Measurements from ENCODE around the gene HIF3A.
A peak's percentile ranks its signal among the peaks of the same experiment; 100 is the strongest.

HIF3A gene

DNA sequence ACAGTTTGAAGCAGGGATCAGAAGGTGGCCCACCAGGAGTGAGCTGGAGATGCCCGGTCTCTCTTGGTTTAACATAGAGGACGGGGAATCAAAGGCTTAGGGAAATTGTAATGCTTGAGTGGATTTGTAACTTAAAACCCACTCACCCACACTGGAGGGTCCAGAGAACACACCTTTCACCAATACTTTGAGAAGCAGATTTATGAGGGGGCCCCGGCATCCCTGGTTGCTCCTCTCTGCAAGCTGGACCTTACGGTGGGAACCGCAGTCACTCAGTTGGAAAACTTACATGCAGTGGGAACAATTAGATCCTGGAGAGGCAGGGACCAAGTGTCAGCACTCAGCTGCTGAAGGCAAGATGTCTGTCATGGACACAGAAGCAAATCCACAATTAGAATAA lies 70.6 kb downstream of the HIF3A start:
- H3K4me3 ChIP-seq (ENCODE audit: low read depth, low read length) = no peak overlapping the region
- TF ChIP-seq, protein P1, sequence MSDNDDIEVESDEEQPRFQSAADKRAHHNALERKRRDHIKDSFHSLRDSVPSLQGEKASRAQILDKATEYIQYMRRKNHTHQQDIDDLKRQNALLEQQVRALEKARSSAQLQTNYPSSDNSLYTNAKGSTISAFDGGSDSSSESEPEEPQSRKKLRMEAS (IDR thresholded peaks at IDR 0.05; ENCODE audit: low read depth, low read length) = no peak
- TF ChIP-seq MYC (IDR thresholded peaks at IDR 0.05; ENCODE audit: low read depth, low read length) = no peak
- TF ChIP-seq, protein P2, sequence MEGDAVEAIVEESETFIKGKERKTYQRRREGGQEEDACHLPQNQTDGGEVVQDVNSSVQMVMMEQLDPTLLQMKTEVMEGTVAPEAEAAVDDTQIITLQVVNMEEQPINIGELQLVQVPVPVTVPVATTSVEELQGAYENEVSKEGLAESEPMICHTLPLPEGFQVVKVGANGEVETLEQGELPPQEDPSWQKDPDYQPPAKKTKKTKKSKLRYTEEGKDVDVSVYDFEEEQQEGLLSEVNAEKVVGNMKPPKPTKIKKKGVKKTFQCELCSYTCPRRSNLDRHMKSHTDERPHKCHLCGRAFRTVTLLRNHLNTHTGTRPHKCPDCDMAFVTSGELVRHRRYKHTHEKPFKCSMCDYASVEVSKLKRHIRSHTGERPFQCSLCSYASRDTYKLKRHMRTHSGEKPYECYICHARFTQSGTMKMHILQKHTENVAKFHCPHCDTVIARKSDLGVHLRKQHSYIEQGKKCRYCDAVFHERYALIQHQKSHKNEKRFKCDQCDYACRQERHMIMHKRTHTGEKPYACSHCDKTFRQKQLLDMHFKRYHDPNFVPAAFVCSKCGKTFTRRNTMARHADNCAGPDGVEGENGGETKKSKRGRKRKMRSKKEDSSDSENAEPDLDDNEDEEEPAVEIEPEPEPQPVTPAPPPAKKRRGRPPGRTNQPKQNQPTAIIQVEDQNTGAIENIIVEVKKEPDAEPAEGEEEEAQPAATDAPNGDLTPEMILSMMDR (IDR thresholded peaks at IDR 0.05; ENCODE audit: low read depth, low read length) = no peak
- no peak for DNase-seq (ENCODE audit: low read depth)

DNA sequence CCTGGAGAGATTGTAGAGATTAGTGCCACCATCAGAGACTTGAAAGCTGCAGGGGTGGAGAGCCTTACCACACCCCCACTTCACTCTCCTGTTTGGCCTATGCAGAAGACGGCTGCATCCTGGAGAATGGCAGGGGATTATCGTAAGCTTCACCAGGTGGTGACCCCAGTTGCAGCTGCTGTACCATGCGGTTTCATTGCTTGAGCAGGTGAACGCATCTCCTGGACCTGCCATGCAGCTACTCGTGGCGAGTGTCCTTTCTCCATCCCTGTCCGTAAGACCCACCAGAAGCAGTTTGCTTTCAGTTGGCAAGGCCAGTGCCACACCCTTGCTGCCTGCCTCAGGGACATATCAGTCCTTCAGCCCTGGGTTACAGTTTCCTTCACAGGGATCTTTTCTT lies 71.3 kb downstream of the HIF3A start:
- DNase-seq (ENCODE audit: low read depth) = no peak
- no peak overlapping the region for H3K4me3 ChIP-seq (ENCODE audit: low read depth, low read length)
- TF ChIP-seq MYC (IDR thresholded peaks at IDR 0.05; ENCODE audit: low read depth, low read length) = no peak
- TF ChIP-seq, protein P2 (IDR thresholded peaks at IDR 0.05; ENCODE audit: low read depth, low read length) = no peak
- no peak for TF ChIP-seq POLR2A (IDR thresholded peaks at IDR 0.05; ENCODE audit: extremely low read depth, insufficient read length)
- TF ChIP-seq, protein P1 (IDR thresholded peaks at IDR 0.05; ENCODE audit: low read depth, low read length) = no peak

DNA sequence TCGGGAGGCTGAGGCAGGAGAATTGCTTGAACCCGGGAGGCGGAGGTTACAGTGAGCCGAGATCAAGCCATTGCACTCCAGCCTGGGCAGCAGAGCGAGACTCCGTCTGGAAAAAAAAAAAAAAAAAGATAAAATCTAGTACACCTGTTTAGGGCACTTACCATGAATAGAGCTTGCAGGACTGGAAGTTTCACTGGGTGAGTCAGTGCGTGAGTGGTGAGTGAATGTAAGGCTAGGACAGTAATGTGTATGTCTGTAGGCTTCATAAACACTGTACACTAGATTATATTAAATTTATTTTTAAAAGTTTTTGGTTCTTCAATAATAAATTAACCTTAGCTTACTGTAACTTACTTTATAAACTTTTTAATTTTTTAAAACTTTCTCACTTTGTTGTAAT lies 73.0 kb downstream of the HIF3A start:
- TF ChIP-seq, protein P1 (IDR thresholded peaks at IDR 0.05; ENCODE audit: low read depth, low read length) = no peak
- TF ChIP-seq POLR2A (IDR thresholded peaks at IDR 0.05; ENCODE audit: extremely low read depth, insufficient read length) = no peak
- no peak for TF ChIP-seq MYC (IDR thresholded peaks at IDR 0.05; ENCODE audit: low read depth, low read length)
- TF ChIP-seq, protein P2 (IDR thresholded peaks at IDR 0.05; ENCODE audit: low read depth, low read length) = no peak
- no peak overlapping the region for H3K4me3 ChIP-seq (ENCODE audit: low read depth, low read length)
- DNase-seq (ENCODE audit: low read depth) = no peak

DNA sequence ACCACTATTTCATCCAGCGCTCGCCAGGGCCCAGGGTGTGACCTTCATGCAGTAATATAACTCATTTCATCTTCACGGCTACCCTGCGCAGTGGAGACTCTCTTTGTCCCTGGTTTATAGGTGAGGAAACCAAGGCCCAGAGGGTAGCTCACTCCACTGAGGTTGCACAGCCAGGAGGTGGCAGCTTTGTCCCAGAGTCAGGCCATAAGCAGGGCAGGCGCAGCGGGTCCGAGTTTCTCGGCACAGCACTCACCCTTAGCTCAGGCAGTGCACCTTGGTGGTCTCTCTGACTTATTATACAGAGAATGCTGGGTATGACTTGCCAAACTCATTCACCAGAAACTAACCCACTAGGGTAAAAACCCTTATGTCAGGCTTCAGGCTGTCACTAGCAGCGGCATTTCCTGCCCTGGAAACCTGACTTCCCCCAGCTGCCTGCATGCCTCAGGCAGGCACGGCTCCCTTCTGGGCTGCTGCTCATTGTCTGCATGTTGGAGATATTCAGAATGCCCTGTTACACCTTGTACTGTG lies 74.6 kb downstream of the HIF3A start:
- no peak for DNase-seq (ENCODE audit: low read depth)
- TF ChIP-seq, protein P2 (IDR thresholded peaks at IDR 0.05; ENCODE audit: low read depth, low read length) = no peak
- TF ChIP-seq, protein P1 (IDR thresholded peaks at IDR 0.05; ENCODE audit: low read depth, low read length) = no peak
- TF ChIP-seq POLR2A (IDR thresholded peaks at IDR 0.05; ENCODE audit: extremely low read depth, insufficient read length) (no peak), MYC (IDR thresholded peaks at IDR 0.05; ENCODE audit: low read depth, low read length) (no peak)
- H3K4me3 ChIP-seq (ENCODE audit: low read depth, low read length) = no peak overlapping the region

DNA sequence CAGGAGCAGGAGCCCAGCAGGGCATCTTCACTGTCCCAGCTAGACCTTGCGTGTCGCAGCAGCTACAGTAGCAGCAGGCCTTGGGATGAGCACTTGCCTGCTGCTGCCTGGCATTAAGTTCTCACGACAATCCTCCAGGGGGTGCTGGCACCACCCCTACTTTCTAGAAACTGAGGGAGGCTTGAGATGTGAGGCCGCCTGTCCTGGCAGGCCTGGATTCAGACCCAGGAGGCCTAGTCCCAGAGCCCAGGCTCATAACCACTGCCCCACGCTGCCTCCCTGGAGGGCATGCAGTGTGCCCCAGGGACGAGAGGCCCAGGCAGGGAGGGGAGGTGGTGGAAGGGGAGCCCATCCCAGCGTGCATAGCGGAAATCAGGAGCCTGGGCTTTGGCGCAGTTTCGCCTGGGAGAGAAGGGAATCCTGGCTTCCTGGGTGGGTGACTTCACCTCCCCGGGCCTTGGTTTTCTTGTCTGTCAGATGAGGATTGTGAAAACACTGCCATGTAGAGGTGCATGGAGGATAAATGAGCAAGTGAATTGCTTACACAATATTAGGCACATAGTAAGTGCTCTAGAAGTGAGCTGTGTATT lies 76.2 kb downstream of the HIF3A start:
- TF ChIP-seq MYC (IDR thresholded peaks at IDR 0.05; ENCODE audit: low read depth, low read length) = no peak
- TF ChIP-seq, protein P2 (IDR thresholded peaks at IDR 0.05; ENCODE audit: low read depth, low read length) = peak; percentile 32
- DNase-seq (ENCODE audit: low read depth) = peak; percentile 42
- no peak overlapping the region for H3K4me3 ChIP-seq (ENCODE audit: low read depth, low read length)

All from NB4 (cell line).